GM21619 (cell line): ENCODE measurements around the gene CACFD1.

Experiments
- ATAC-seq: cut with Tn5 transposase; IDR thresholded peaks from one replicate; pipeline ENCODE4 v1.9.1; 2021; ENCODE audit not compliant: unreplicated experiment

CACFD1 gene

DNA sequence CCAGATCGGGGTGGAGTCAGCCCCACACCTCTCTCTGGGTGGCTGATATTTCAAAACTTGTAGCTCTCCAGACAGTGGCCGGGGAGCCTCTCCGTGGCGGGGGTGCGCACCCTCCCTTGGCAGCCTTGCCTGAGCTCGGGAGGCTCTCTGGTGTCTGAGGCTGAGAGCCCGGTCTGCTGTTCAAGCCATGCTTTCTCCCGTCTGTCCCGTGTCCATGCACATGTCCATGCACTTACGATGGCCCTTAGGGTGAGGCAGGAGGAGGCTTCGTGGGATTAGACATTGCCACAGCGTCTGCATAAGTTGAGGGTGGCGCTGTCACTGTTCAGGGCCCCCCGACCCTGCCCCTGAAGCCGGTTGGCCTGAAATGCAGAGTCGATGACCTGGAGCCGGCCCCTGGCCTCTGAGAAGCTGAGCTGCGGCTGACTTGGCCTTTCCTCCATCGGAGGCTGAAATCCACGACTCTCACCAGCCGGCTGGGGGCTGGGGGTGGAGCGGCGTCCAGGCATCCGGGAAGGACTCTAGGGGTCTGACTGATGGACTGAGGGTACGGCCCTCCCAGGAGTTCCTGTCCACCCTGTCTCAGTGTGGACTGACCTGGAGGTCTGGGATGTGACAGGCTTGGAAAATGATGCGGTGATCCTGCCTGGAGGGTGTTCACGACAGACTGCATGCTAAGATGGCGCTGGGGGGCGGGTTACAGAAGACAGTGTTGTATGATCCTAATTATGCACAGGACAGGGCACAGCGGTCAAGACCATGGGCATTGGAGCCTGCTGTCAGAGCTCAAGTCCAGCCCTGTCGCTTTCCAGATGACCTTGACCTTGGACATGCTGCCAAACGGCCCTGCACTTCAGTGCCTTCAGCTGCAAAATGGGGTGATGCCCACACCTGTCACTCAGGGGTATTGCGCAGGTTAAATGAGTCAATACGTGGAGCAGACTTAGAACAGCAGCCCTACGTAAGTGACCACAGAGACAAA is 37.4 kb downstream of the CACFD1 start:
- ATAC-seq: no peak

- no peak for ATAC-seq
Measured at GRCh38 chr9:133499132-133499891, 39.5 kb downstream of the CACFD1 start.

DNA sequence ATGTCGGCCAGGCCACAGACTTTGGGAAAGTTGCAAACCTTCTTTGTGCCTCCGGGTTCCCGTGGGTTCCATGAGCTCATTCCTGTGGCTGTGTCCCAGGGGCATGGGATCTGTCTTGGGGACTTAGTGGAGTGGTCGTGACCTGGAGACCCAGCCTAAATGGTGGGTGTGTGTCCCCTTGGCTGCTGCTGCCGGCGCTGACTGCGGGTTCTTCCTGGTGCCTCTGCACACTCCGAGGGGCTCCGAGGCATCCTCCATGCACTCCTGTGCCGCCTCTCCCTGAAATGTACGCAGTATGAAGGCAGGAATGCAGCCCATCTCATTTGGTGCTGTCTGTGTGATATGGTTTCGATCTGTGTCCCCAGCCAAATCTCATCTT is 40.1 kb downstream of the CACFD1 start:
- ATAC-seq: no peak

DNA sequence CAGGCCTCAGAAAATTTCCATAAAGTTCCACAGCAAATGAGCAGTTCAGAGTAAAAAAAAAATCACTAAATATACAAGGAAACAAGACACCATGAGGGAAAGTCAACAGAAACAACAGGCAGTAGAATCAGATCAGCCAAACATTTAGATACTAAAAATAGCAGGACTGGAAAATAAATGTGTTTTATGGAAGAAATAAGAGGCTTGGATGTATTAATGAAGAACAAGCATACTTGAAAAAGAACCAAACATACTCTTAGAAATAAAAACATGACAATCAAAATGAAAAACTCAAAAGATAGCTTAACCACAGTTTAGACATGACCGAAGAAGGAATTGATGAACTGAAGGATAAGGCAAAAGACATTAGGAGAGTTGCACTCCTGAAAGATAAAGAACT is 42.3 kb downstream of the CACFD1 start:
- ATAC-seq: no peak

DNA sequence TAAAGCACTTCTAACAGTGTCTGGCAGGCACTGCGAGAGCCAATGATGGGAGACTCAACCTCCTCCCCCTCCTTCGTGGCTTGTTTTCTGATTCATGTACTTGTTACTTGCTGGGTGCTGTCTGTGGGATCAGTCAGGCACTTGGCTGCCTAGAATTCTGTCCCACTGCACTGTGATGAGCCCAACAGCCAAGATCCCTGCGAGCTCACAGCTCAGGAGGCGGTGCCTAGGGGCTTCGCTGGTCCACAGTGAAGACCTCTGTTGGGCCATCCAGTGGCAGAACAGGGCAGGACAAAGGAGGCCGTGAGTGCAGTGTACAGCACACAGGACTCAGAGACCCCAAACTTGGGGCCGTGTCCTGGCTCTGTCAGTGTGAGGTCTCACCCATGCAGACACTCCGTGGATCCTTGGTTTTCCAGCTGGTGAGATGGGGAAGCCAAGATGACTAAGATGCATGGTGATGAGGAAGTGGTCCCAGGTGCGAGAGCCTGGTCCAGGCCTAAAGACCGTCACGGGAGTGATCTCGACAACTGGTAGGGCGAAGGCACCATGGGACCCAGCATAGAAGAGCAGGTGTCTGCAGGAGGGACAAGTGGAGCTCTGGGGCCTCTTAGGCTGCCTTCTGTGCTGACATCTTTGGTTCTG is 45.5 kb downstream of the CACFD1 start:
- ATAC-seq: no peak

DNA sequence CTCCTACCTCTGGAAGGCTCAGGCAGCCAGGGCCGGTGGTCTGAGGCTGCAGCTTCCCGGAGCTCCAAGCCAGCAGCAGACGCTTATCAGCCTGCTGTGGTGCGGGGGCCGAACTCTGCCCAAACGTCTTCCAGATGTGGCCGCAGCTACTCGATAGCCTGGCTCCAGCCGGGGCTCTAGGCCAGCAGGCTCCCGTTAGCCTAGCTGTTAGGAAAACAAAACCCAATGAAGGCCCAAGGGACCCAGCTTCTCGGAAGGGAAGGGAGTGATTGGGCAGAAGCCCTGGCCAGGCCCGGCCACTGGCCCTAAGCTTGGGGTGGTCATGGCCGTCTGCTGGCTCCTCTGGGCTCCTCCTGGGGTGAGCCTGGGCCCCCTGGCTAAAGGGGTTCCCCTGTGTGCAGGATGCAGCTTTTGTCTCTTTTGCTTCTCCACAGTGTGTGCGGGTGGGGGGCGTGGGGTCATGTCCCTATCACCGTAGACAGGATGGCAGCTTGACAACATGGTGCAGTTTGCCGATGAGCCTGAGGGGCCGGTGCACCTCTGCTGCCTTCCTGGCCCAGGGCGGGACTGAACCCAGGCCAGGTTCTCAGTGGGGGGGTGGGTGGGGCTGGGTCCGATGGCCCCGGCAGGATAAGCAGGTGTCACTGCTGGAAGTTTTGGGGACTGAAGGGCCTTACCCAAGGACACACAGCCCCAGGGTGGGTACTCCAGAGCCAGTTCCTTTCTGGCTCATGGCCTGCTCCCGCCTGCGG is 46.3 kb downstream of the CACFD1 start:
- no peak for ATAC-seq

- no peak for ATAC-seq
Measured at GRCh38 chr9:133506653-133507038, 46.9 kb downstream of the CACFD1 start.

DNA sequence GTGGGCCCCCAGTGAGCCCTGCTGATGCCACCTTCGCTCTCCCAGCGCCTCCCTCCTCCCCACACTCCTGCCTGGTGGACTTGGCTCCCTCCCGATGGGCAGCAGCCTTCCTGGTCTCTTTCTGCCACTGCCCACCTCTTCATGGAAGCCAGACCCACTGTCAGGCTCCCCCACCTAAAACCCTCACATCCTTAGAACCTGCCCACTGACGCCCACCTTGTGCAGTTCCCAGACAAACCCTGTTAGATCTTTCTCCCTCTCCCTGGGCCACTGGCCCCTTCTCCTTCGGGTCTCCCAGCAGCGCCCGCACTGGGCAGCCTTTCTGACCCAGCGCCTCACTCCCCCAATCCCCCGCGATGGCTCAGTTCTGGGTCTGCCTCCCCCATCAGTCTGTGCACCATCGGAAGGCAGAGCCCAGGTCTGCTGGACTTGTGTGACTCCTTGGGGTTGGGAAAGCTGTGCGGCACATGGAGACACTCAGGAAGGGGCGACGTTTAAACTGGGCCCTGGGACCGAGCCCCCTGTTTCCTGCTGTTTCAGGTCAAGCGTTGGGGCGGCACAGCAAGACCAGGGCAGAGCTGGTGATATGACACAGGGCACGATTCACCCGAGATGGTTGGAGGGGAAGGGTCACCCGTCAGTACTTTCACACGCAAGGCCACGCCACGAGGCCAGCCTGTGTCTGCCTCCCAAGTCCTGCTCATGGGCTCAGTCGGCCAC is 47.6 kb downstream of the CACFD1 start:
- no peak for ATAC-seq

- no peak for ATAC-seq
Measured at GRCh38 chr9:133508046-133508445, 48.3 kb downstream of the CACFD1 start.

- ATAC-seq: no peak
Measured at GRCh38 chr9:133509179-133510083, 49.7 kb downstream of the CACFD1 start.

- ATAC-seq: no peak
Measured at GRCh38 chr9:133510926-133511505, 51.2 kb downstream of the CACFD1 start.

DNA sequence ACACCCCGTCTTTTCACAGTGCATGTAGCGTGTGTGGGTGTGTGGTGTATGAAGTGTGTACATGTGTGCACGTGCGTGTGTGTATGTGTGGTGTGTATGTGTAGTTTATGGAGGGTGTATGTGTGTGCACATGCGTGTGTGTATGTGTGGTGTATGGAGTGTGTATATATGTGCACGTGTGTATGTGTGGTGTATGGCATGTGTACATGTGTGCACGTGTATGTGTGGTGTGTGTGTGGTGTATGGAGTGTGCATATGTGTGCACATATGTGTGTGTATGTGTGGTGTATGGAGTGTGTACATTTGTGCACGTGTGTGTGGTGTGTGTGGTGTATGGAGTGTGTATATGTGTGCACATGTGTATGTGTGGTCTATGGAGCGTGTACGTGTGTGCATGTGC is 51.8 kb downstream of the CACFD1 start:
- ATAC-seq: no peak

DNA sequence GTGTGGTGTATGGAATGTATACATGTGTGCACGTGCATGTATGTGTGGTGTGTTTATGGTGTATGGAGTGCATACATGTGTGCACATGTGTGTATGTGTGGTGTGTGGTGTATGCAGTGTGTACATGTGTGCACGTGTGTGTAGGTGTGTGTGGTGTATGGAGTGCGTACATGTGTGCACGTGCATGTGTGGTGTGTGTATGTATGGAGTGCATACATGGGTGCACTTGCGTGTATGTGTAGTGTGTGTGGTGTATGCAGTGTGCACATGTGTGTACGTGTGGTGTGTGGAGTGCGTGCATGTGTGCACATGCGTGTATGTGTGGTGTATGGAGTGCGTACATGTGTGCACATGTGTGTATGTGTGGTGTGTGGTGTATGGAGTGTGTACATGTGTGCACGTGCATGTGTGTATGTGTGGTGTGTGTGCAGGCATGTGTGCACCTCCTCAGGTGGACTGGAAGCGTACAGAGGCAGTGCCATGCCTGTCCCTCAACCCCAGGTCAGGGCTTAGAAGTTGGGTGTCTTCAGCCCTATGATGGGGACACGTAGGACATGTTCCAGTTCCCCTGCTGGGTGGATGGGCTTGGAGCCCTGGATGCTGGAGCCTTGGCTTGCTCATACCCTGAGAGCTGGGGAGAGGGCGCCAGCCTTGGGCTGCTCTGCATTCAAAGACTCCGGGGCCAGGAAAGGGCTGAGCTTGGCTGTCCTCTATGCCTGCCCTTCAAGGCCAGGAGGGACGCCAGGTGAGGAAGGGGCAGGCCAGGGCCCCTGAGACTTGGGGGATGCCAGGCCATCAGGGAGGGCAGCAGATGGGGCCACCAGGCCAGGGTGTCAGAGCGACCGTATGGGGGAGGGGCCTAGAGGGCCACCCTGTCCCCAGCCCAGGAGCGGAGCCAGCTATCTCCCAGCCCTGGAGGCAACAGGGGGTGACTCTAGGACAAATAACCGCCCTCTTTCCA is 52.8 kb downstream of the CACFD1 start:
- ATAC-seq: no peak

- ATAC-seq: no peak
Measured at GRCh38 chr9:133513214-133514100, 53.7 kb downstream of the CACFD1 start.

GRCh38 chr9:133514460-133515239 is 54.9 kb downstream of the CACFD1 start:
- no peak for ATAC-seq

DNA sequence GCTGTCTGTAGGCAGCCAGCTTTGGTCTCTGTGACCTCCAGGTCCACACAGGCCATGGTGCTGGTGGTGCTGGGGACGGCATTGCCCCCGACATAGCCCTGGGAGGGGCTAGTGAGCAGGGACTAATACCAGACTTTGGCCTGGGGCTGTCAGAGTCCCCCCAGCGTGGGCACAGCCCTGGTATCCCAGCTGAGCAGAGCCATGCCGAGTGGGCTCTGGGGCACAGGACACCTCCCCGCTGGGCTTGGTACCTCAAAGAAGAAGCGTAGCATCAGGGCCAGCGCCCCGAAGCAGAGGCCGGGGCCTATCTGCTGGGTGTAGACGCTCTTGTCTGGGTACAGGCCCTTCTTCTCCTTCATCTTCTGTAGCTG is 55.4 kb downstream of the CACFD1 start:
- ATAC-seq: no peak
